DND-41 (cell line): ENCODE data around the gene CXXC1.

Source experiments
- CTCF ChIP-seq: IDR thresholded peaks from 2 replicates; pipeline ENCODE4 v1.5.1; 2012; ENCODE audit warnings: borderline replicate concordance, low read length, moderate library complexity, mild to moderate bottlenecking; ENCODE audit not compliant: poor library complexity, severe bottlenecking; ENCODE audit errors: extremely low read depth
- EZH2 ChIP-seq: IDR thresholded peaks from 3 replicates; pipeline ENCODE4 v1.6.1; 2012; ENCODE audit warnings: borderline replicate concordance, low read depth, mild to moderate bottlenecking, moderate library complexity, low read length, inconsistent platforms; ENCODE audit not compliant: severe bottlenecking

GRCh38 chr18:50289108-50289443, 1.6 kb upstream of the CXXC1 start:
- TF ChIP-seq CTCF (no peak), EZH2 (no peak)
